Epithelial cell of esophagus (primary cell): Measurements from ENCODE around the gene NDUFA11.
A peak's percentile ranks its signal among the peaks of the same experiment; 100 is the strongest.

ENCODE experiments used
- DNase-seq: peaks from one replicate; pipeline ENCODE4 v3.0.0; 2010; ENCODE audit warnings: low read depth
- H3K4me3 ChIP-seq: 2 replicates; pipeline ENCODE4 v1.5.1; 2011; ENCODE audit warnings: mild to moderate bottlenecking, low read length, control low read depth
- CTCF ChIP-seq: IDR thresholded peaks from 2 replicates; pipeline ENCODE4 v1.5.1; 2011; ENCODE audit warnings: low read depth, mild to moderate bottlenecking, low read length, control low read depth, inconsistent platforms; ENCODE audit not compliant: insufficient read depth; ENCODE audit errors: missing control alignments

Gene NDUFA11

GRCh38 chr19:5895409-5895808, 8.2 kb downstream of the NDUFA11 start:
- no peak for DNase-seq
- no peak overlapping the region for H3K4me3 ChIP-seq
- TF ChIP-seq CTCF: no peak

GRCh38 chr19:5894704-5895349, 8.8 kb downstream of the NDUFA11 start:
- no peak for DNase-seq
- TF ChIP-seq CTCF: no peak
- H3K4me3 ChIP-seq: no peak overlapping the region

GRCh38 chr19:5893907-5894703, 9.5 kb downstream of the NDUFA11 start:
- TF ChIP-seq CTCF: no peak
- no peak overlapping the region for H3K4me3 ChIP-seq
- DNase-seq: peak; percentile 35

- DNase-seq: no peak
- no peak for TF ChIP-seq CTCF
- H3K4me3 ChIP-seq: no peak overlapping the region
Measured at GRCh38 chr19:5893296-5893903, 10.2 kb downstream of the NDUFA11 start.

- no peak overlapping the region for H3K4me3 ChIP-seq
- no peak for TF ChIP-seq CTCF
- DNase-seq: no peak
Measured at GRCh38 chr19:5892772-5893275, 10.8 kb downstream of the NDUFA11 start.

GRCh38 chr19:5891938-5892771, 11.4 kb downstream of the NDUFA11 start:
- TF ChIP-seq CTCF: peak; percentile 57
- H3K4me3 ChIP-seq: no peak overlapping the region
- DNase-seq: no peak
